Dedifferentiated amniotic fluid mesenchymal stem cell (primary cell): ENCODE results near the gene DHX38.
"Not testable (repeated sequence)": the region's sequence is repeated elsewhere in the genome, so short reads cannot be mapped to it uniquely, and the experiment has no call there.

ENCODE experiments used
- DNase-seq: peaks from one replicate; pipeline ENCODE4 v3.0.0-alpha.2; 2016; ENCODE audit errors: extremely low spot score

The DHX38 gene

DNA sequence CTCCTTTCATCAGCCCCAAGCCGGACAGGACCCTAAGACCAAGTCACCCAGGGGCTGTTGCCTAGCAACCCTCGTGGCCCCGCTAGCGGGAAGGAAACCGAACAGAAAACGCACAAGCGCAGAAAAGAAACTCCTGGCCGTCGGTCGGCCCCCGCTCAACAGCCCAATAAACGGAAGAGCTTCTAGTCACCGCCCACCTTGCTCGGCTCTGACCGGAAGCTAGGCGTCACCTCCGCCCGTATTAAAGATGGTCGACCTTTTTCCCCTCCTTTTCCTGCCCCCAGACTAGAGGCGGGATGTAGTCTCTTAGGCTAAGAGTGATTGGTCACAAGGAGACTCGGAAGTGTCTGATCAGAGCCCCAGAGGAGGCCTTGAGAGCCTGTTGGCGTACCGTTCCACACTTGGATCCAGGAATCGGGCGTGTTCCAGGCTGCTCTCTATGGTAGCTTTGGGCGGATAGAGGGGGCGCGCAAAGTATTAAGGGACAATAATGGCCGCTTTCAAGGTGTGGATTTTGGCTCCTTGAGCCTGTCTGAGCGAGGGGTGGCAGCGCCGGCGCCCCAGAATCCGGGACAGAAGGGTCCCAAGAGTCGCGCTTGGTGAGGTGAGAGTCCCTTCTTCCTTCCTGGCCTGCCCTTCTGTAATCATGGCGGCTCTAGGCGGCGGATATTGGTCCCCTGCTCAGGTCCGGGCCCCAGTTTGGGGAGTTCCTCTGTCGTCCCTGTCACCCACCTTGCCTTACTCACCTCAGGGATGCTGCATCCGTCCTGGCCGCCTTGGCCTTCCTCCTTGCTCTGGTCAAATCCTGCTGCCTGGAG, at the start of gene DHX38, which contains the start of gene TXNL4B:
Gene DHX38, plus strand, starts transcription at position 400 of the 818 bp plus-strand sequence. CDS start 2,311 bp downstream, outside the sequence.
Gene TXNL4B, minus strand, starts transcription at position 173 of the 818 bp plus-strand sequence. CDS start 2,871 bp downstream, outside the sequence.
- DNase-seq = peak; percentile 99

DNA sequence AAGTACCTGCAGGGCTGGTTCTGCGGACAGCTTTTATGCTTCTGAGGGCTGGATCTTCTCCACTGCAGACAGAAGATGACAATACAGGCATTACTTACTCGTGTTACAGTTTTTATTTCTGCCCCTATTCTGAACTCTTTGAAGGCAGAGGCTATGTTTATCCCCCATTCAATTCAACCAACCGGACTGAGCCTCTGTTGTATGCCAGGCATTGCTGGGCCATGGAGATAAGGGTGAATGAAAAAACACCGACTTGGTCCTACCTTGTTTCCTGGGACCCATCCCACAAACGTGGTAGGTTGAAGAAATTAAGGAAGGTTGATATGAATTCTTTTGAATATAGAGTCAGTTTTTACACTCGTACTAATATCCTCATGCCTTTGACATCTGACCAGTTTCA, 49.4 kb upstream of the DHX38 start:
- DNase-seq = no peak

DNA sequence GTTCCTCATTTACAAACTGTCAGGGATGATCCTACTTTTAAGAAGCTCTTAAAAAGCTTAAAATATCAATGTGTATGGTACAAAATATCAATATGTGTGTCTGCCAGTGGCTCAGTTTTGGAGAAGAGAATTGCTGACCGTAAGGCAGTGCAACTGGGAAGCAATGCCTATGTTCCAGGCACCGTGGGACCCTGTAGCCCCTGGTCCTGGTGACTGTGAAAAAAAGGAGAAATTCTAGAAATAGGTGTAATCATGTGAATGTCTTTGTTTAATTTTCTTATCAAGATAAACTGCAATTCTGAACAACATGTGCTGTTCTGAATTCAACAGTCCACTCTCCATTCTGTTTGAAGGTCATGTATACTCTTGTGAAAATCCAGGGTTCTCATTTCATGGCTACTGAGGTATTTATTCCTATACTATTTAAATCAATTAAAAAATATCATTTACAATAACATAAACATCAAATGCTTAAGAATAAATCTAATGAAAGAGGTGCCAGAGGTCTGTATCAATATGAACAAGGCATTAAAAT, 48.8 kb upstream of the DHX38 start:
- DNase-seq = no peak

DNA sequence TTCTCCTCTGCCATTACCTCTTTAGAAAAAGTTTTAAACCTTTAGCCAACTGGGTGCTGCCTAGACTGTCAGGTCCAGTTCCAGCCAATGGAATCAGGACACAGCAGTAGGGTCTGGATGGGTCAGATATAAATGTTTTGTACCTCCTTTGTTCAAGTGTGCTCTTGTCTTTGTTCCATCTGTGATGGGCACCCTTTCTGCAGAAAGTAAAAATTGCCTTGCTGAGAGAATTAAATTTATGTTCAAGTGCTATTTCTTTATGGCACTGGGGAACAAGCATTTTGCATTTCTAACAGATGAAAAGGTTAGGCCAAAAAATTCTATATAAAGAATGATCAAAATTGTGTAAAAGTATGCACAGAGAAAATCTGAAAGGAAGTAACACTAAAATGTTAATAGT, 44.5 kb upstream of the DHX38 start:
- no peak for DNase-seq

DNA sequence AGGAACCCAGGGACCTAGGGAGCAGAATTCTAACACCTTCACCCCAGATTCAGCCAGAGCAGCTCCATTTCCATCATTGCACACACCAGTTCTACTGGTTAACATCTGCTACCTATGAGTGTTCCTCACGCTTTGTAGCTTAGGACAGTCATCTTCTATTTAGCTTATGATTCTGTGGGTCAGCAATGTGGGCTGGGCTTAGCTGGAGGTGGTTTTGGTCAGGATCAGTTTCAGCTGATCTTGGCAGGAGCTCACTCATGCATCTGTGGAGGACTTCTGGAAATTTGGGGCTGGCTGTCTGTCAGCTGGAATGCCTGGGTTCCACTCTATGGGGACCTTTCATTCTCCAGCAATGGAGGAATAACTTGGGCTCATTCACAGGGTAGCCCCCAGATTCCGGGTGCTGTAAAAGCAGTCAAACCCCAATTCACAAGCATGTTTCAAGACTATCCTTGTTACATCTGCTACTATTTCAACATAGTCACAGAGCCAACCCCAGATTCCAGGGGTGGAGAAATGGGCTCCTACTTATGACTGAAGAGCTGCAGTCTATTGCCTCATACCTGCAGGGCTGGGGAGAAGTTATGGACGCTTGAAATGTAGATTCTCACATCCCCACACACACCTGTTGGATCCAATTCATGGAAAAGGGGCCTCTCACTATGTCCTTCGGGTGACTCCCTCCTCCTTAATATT, 42.7 kb upstream of the DHX38 start:
- no peak for DNase-seq

DNA sequence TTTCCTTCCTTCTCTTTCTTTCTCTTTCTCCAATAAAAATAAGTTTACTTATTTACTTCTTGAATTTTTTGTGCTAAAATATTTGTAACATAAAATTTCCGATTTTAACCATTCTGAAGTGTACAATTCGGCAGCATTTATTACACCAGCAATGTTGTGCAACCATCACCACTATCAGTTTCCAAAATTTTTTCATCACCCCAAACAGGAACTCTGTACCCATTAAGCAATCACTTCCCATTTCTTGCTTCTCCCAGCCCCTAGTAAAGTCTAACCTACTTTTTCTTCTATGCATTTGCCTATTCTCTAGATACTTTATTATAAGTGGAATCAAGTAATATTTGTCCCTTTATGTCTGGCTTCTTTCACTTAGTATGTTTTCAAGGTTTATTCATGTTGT, 41.8 kb upstream of the DHX38 start:
- DNase-seq = no peak

DNA sequence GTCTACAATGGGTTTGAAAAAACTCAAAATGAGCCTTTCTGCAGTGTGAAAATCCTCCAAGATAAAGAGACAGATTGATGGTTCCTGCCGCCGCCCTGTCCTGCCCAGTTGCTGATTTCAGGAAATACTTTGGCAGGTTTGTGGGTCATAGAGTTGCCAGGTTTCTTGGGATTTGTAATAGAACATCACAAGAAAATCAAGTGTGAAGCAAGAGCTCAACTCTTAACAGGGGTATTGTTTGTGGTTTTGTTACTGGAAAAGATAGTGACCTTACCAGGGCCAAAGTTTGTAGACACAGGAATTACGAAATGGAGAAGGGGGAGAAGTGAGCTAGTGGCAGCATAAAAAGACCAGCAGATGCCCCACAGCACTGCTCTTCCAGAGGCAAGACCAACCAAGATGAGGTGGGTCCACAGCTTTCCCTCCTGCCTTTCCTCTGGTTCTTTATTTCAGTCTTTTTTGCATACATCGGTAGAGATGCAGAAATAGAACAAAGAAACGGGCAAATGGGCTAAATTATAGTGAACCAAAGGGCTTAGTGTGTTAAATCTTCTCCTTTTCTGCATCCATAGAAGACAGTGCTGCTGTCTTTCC, 39.3 kb upstream of the DHX38 start, which contains the start of gene HP:
Gene HP, plus strand, starts transcription at position 252 of the 594 bp plus-strand sequence. Its CDS starts 148 bp downstream, at position 400.
- not testable (repeated sequence) for DNase-seq

- no peak for DNase-seq
Measured at GRCh38 chr16:72055911-72056310, 37.7 kb upstream of the DHX38 start.

DNA sequence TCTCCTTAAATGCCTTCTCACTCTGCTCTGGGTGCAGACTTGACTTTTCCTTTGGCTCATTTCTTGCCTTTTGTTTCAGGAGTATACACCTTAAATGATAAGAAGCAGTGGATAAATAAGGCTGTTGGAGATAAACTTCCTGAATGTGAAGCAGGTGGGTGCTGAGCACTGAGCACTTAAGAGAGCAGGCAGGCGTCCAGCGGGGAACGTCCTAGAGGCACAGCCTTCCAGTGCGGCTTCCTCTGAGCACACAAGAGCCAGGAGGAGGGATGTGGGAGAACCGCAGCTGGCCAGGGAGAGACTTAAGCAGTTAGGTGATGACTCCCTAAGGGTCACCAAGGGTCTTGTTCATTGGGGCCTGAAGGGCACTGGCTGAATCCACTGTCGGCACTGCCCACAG, 36.3 kb upstream of the DHX38 start:
- not testable (repeated sequence) for DNase-seq

- not testable (repeated sequence) for DNase-seq
Measured at GRCh38 chr16:72059060-72059459, 34.6 kb upstream of the DHX38 start.

DNA sequence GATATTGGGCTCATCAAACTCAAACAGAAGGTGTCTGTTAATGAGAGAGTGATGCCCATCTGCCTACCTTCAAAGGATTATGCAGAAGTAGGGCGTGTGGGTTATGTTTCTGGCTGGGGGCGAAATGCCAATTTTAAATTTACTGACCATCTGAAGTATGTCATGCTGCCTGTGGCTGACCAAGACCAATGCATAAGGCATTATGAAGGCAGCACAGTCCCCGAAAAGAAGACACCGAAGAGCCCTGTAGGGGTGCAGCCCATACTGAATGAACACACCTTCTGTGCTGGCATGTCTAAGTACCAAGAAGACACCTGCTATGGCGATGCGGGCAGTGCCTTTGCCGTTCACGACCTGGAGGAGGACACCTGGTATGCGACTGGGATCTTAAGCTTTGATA, 33.2 kb upstream of the DHX38 start:
- no peak for DNase-seq

DNA sequence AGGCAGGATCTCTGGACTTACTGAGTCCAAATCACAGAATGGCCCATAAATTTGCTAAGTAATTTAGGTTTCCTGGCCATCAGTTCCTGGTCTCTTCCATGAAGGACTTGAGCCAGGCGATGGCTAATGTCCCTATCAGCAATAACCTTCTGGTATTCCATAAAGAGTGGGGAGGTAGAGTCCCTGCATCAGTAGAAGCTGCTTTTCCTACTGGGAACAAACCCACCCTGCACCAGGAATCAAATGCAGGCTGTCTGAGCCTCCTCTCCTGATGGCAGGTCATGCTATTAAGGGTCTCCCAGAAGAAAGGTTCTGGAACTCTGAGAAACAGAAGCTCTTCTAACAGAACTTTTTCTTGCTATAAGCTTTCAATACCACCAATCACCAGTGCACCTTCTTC, 32.1 kb upstream of the DHX38 start:
- no peak for DNase-seq

- no peak for DNase-seq
Measured at GRCh38 chr16:72064361-72064894, 29.2 kb upstream of the DHX38 start.

- peak; percentile 26 for DNase-seq
Measured at GRCh38 chr16:72066747-72067146, 26.9 kb upstream of the DHX38 start.

GRCh38 chr16:72068930-72069329, 24.7 kb upstream of the DHX38 start:
- no peak for DNase-seq

- DNase-seq = no peak
Measured at GRCh38 chr16:72072514-72073342, 20.9 kb upstream of the DHX38 start.

GRCh38 chr16:72073560-72074230, 20.0 kb upstream of the DHX38 start:
- DNase-seq = no peak

GRCh38 chr16:72075067-72075466, 18.6 kb upstream of the DHX38 start:
- not testable (repeated sequence) for DNase-seq

DNA sequence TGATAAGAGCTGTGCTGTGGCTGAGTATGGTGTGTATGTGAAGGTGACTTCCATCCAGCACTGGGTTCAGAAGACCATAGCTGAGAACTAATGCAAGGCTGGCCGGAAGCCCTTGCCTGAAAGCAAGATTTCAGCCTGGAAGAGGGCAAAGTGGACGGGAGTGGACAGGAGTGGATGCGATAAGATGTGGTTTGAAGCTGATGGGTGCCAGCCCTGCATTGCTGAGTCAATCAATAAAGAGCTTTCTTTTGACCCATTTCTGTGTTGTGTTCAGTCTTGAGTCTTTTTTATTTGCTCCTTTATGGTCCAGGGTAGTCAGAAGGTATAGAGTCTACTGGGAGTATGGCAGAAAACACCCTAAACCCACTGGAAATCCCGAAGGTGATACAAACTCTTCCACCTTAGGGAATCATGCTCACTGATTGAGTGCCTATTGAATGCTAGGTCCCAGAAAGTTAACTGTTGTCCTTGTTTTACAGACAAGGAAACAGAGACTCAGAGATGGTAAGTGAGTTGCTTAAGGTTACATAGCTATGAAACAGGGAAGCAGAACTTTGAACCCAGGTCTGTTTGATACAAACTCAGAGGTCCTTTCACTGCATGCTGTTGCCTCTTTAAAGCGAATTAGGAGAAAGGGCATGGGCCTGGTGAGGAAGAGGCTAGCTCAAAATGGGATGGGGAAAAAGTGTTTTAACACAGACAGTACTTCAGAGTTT, 16.5 kb upstream of the DHX38 start:
- not testable (repeated sequence) for DNase-seq
